Measurements from ENCODE around the gene RASA1.

RASA1 gene

DNA sequence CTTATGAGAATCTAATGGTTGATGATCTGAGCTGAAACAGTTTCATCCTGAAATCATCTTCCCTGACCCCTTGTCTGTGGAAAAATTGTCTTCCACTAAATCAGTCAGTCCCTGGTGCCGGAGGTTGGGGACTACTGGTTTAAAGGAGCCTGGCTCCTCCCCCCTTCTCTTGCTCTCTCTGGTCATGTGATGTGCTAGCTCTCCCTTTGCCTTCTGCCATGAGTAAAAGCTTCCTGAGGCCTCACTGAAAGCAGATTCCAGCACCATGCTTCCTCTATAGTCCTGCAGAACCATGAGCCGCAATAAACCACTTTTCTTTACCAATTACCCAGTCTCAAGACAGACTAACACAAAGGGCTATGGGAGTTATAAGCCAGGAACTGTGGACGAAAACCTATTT lies 54.7 kb downstream of the RASA1 start:
- H3K4me3 ChIP-seq (ENCODE audit: low read depth, low read length), result no peak overlapping the region
- TF ChIP-seq, protein P1, sequence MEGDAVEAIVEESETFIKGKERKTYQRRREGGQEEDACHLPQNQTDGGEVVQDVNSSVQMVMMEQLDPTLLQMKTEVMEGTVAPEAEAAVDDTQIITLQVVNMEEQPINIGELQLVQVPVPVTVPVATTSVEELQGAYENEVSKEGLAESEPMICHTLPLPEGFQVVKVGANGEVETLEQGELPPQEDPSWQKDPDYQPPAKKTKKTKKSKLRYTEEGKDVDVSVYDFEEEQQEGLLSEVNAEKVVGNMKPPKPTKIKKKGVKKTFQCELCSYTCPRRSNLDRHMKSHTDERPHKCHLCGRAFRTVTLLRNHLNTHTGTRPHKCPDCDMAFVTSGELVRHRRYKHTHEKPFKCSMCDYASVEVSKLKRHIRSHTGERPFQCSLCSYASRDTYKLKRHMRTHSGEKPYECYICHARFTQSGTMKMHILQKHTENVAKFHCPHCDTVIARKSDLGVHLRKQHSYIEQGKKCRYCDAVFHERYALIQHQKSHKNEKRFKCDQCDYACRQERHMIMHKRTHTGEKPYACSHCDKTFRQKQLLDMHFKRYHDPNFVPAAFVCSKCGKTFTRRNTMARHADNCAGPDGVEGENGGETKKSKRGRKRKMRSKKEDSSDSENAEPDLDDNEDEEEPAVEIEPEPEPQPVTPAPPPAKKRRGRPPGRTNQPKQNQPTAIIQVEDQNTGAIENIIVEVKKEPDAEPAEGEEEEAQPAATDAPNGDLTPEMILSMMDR (conservative IDR thresholded peaks at IDR 0.05; ENCODE audit: low read depth, low read length), result no peak
- DNase-seq (ENCODE audit: low read depth), result no peak

DNA sequence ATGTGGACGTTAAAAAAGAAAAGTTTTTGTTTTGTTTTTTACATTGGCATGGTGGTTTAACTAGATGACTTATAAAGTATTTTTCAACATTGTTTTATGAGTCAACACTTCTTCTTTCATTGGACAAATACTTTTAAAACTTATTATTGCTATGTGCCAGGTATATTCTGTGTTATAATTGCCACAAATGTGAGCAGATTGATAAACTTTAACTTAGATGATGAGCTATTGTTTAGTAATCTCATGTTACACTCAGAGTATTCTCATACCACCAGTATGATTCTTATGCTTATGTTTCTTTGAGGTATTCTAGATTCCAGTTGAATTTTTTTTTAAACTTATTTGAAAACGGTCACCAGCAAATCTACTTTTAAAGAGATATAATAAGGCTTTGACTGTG lies 60.3 kb downstream of the RASA1 start:
- peak; percentile 17 for DNase-seq (ENCODE audit: low read depth)
- no peak overlapping the region for H3K4me3 ChIP-seq (ENCODE audit: low read depth, low read length)
- TF ChIP-seq, protein P1 (conservative IDR thresholded peaks at IDR 0.05; ENCODE audit: low read depth, low read length), result no peak

DNA sequence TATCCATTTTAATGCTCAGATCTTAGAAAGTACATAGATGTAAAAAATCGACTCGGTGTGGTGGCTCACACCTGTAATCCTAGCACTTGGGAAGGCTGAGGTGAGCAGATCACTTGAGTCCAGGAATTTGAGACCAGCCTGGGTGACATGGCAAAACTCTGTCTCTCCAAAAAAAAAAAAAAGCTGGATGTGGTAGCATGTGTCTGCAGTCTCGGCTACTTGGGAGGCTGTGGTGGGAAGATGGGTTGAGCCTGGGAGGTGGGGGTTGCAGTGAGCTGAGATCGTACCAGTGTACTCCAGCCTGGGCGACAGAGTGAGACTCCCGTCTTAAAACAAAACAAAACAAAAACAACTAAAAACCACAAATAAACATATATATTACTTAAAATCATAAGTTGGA lies 61.4 kb downstream of the RASA1 start:
- no peak overlapping the region for H3K4me3 ChIP-seq (ENCODE audit: low read depth, low read length)
- TF ChIP-seq, protein P1 (conservative IDR thresholded peaks at IDR 0.05; ENCODE audit: low read depth, low read length), result no peak
- no peak for DNase-seq (ENCODE audit: low read depth)

DNA sequence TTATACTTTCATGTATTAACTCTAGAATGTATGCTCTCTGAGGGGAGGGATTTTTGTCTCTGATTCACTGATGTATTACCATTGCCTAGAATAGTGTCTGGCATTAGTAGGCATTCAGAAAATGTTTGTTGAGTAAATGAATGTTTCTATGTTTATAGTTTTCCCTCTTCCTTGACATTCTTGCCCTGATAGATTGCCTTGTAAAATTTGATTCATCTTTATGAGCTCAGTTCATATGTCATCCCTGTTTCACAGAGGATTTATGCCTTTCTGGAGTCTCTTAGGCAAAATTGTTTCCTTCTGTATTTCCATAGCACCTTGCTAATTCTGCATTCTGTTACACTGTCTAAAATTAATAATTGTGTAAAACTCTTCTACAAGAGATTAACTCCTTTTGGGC lies 72.3 kb downstream of the RASA1 start:
- TF ChIP-seq, protein P1 (conservative IDR thresholded peaks at IDR 0.05; ENCODE audit: low read depth, low read length), result no peak
- H3K4me3 ChIP-seq (ENCODE audit: low read depth, low read length), result no peak overlapping the region
- no peak for DNase-seq (ENCODE audit: low read depth)

DNA sequence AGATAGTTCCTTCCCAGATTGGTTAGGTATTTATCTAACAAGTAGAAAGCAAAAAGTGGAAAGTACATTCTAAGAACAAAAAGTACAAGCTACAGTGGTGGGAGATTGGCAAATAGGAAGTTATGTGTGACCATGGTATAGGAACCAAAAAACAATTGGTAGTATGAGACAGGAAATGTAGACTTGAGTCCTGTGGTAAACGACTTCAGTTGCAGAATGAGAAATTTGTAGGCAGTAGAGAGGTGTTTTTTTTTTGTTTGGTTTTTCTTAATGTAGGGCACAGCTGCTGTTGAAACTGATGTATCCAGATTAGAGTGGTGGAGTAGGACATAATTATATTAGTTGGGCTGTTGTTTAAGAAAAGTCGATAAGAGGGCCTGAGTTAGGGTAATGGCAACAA lies 73.0 kb downstream of the RASA1 start:
- TF ChIP-seq, protein P1 (conservative IDR thresholded peaks at IDR 0.05; ENCODE audit: low read depth, low read length), result no peak
- peak; percentile 27 for DNase-seq (ENCODE audit: low read depth)
- H3K4me3 ChIP-seq (ENCODE audit: low read depth, low read length), result no peak overlapping the region

DNA sequence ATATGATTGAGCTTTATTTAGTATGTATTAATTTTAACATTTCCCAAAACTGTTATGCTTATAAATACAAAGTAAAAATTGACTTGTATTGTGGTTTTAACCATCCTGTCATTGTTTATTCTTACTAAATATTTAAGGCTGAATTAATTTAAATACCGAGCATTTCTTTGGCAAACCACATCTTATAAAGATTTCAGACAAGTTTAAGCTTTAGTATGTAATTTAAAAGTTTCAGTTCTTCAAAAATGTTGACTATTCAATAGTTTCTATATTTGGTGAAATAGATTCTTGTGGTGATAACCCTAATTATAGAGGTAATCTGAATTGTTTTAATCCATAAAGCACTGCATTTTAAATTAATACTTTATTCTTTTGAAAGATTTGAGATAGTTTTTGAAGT lies 79.6 kb downstream of the RASA1 start:
- DNase-seq (ENCODE audit: low read depth), result peak; percentile 6
- TF ChIP-seq, protein P1 (conservative IDR thresholded peaks at IDR 0.05; ENCODE audit: low read depth, low read length), result no peak
- no peak overlapping the region for H3K4me3 ChIP-seq (ENCODE audit: low read depth, low read length)

DNA sequence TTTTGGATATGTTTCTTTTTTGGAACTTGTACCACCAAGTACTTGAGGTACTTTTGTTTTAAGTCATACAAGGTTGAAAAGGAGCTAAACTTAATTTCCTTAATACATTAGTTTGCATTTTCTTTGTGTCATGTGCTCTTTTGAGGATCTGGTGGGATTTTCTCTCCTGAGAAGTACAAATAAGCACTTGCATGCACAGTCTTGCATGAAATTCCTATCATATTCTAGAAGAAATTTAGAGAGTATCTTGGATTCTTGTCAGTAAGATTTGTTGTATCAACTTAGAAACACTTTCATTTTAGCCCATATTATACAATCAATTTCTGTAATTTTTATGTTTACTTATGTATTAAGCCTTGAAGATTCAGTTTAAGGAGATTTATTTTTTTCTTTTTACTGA lies 80.2 kb downstream of the RASA1 start:
- TF ChIP-seq, protein P1 (conservative IDR thresholded peaks at IDR 0.05; ENCODE audit: low read depth, low read length), result no peak
- DNase-seq (ENCODE audit: low read depth), result peak; percentile 29
- H3K4me3 ChIP-seq (ENCODE audit: low read depth, low read length), result no peak overlapping the region

Measured in choroid plexus epithelial cell (primary cell).